WI38 (cell line): ENCODE measurements around the gene SUSD6.

Source experiments
- H3K4me3 ChIP-seq: 2 replicates; pipeline ENCODE4 v1.5.1; 2011; ENCODE audit warnings: low read depth, mild to moderate bottlenecking, control low read depth, low read length
- CTCF ChIP-seq: IDR thresholded peaks from 2 replicates; pipeline ENCODE4 v1.5.1; 2012; ENCODE audit warnings: low read depth, mild to moderate bottlenecking, control low read depth, low read length

SUSD6 gene

GRCh38 chr14:69572030-69572840, 39.2 kb upstream of the SUSD6 start:
- no peak overlapping the region for H3K4me3 ChIP-seq
- no peak for TF ChIP-seq CTCF

GRCh38 chr14:69572841-69573135, 38.6 kb upstream of the SUSD6 start:
- no peak overlapping the region for H3K4me3 ChIP-seq
- TF ChIP-seq CTCF = no peak

DNA sequence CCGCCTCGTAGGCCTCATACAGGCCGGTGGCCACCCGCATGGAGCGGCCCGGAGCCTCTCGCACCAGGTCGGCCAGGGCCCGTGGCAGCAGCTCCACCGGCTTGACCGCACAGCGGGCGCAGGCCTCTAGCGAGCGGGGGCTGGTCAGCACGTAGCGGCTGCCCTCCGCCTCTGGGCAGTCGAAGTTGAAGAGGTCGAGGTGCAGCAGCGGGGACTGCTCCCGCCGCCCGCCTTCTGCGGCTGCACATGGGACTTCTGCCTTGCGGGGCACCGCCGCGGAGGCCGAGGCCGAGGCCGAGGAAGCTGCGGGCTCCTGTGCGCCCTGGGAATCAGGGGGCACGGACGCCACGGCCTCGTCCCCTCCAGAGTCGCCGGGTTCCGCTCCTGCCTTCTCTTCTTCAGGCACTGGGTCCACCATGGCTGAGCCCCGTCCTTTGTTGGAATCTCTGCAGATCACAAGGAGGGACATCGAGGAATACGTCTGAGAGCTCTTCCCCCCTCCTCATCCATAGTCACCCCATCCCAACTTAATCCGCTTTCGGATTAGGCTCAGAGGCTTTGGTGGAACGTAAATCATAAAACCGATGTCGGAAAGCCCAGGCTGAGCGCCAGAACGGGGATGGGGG, 38.1 kb upstream of the SUSD6 start:
- no peak overlapping the region for H3K4me3 ChIP-seq
- no peak for TF ChIP-seq CTCF

GRCh38 chr14:69573831-69574262, 37.5 kb upstream of the SUSD6 start:
- H3K4me3 ChIP-seq = no peak overlapping the region
- TF ChIP-seq CTCF = no peak

DNA sequence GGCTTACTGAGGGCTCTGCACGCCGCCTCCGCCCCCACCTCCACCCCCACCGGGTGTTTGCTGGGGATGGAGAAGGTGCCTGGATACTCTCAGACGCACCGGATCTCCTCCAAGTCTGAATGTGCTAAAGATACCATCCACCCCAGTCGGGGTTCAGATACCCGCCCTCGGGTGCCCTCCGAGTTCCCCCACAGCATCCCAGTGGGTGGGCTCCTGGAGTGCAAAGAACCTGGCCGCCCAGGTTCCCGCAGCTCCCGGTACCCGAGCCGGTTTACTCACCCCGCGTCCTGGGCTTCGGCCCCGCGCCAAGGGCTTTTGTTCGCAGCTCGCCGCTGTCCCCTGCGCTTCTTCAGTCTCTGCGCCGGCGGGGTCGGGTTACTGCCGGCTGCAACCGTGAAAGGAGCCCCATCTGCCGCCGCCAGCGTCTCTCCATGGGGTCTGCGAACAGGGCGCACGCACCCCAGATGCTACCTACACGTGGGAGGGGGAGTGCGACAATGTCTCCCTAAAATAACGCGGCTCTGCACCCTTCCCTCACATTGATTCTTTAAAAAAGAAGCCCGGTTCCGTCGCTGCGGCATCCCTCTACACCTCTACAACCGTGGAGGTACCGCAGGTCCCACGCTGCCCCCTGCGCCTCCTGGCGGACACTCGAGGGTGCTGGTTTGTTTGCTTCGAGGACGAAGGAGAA, 37.0 kb upstream of the SUSD6 start, which contains the start of gene CCDC177:
Gene CCDC177 (minus strand): TSS at position 609 of the 691 bp plus-strand sequence. CDS start 1,249 bp downstream, outside the sequence.
- no peak within 1 kb of the TSS for H3K4me3 ChIP-seq
- peak; percentile 95 for TF ChIP-seq CTCF

GRCh38 chr14:69574954-69575295, 36.5 kb upstream of the SUSD6 start:
- TF ChIP-seq CTCF = no peak
- no peak overlapping the region for H3K4me3 ChIP-seq

DNA sequence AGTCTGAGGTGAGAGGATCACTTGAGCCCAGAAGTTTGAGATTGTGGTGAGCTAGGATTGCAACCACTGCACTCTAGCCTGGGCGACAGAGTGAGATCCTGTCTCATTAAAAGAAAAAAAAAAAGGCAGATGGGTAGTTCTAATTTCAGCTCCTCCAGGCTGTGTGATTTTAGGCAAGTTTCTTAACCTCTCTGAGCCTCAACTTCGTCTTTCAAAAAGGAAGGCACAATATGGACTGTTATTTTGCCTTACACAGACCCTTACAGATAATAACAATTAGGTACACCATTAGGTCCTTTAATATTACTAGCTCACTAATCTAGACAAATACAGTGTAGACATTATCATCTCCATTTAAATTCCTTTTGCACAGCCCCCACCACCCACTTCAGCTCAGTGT, 31.9 kb upstream of the SUSD6 start:
- no peak for TF ChIP-seq CTCF
- no peak overlapping the region for H3K4me3 ChIP-seq
